Fibroblast of pulmonary artery (primary cell): ENCODE results near the gene IL12RB1.
"Not testable (repeated sequence)": the region's sequence is repeated elsewhere in the genome, so short reads cannot be mapped to it uniquely, and the experiment has no call there.

ENCODE experiments used
- DNase-seq: peaks from one replicate; pipeline ENCODE4 v3.0.0-alpha.2; 2010; ENCODE audit warnings: low read depth
- H3K4me3 ChIP-seq: replicated peaks from 2 replicates; pipeline ENCODE4 v1.5.1; 2011; ENCODE audit warnings: low read depth, mild to moderate bottlenecking, control low read depth, low read length, moderate library complexity
- TF ChIP-seq, protein P1 (sequence below): IDR thresholded peaks from 2 replicates; pipeline ENCODE4 v1.5.1; 2011; ENCODE audit warnings: mild to moderate bottlenecking, control low read depth, low read length, inconsistent platforms; ENCODE audit errors: missing control alignments

IL12RB1 gene

GRCh38 chr19:18097217-18097992 is 10.7 kb upstream of the IL12RB1 start, which contains the start of gene MAST3:
MAST3 (plus strand) TSS chr19:18097778; CDS start chr19:18097793, 15 bp downstream.
- peak; percentile 81 for DNase-seq
- TF ChIP-seq, protein P1, sequence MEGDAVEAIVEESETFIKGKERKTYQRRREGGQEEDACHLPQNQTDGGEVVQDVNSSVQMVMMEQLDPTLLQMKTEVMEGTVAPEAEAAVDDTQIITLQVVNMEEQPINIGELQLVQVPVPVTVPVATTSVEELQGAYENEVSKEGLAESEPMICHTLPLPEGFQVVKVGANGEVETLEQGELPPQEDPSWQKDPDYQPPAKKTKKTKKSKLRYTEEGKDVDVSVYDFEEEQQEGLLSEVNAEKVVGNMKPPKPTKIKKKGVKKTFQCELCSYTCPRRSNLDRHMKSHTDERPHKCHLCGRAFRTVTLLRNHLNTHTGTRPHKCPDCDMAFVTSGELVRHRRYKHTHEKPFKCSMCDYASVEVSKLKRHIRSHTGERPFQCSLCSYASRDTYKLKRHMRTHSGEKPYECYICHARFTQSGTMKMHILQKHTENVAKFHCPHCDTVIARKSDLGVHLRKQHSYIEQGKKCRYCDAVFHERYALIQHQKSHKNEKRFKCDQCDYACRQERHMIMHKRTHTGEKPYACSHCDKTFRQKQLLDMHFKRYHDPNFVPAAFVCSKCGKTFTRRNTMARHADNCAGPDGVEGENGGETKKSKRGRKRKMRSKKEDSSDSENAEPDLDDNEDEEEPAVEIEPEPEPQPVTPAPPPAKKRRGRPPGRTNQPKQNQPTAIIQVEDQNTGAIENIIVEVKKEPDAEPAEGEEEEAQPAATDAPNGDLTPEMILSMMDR: no peak
- peak within 1 kb of the TSS; percentile 62 for H3K4me3 ChIP-seq

GRCh38 chr19:18096258-18096657 is 9.5 kb upstream of the IL12RB1 start:
- DNase-seq: no peak
- no peak overlapping the region for H3K4me3 ChIP-seq
- TF ChIP-seq, protein P1: no peak

- TF ChIP-seq, protein P1: no peak
- no peak overlapping the region for H3K4me3 ChIP-seq
- peak; percentile 33 for DNase-seq
Observed at GRCh38 chr19:18093439-18094161, 6.9 kb upstream of the IL12RB1 start.

DNA sequence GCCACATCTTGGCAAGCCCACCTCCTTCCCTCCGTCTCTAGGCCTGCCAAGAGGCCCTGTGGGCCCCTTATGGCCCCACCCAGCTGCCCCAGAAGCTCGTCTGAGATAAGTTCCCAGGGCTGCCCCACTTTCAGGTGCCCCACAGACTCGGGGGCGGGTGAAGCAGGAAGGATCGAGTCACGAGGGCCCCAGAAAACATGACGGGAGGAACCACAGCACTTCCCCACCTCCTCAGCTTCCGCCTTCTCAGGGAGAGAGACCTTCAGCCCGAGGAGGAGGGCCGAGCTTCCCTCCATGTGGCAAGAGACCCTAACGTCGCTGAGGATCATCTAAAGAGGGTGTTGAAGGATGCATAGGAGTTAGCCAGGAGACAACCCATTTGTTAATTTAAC is 4.5 kb upstream of the IL12RB1 start:
- TF ChIP-seq, protein P1: no peak
- DNase-seq: no peak
- H3K4me3 ChIP-seq: no peak overlapping the region

DNA sequence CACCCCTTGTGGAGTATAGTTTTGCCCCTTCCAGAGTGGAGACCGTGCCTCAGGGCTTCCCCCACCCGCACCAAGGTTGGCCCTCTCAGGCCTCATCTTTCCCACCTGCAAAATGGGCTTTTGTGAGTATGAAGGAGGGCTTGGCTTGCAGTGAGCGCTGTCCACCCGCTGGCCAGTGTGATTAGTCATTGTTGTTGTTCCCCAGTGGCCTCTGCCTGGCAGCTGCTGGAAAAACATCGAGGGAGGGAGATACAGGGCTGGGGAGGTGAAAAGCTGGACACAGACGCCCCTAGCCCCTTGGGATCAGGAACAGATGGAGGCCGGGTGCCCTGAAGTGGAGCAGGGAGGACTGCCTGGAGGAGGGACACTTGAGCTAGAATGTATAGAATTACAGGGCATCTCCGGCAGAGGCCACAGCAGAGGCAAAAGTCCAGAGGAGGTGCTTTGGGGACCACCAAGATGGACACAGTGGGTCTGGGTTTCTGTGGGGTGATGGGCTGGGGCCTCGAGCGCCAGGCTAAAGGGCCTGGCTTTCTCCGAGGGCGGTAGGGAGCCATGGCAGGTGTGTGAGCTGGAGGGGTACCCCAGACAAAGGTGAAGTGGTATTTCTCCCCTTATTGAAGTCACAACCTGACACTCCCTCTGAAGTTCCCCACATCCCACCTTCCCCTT is 3.9 kb upstream of the IL12RB1 start:
- H3K4me3 ChIP-seq: no peak overlapping the region
- DNase-seq: peak; percentile 51
- TF ChIP-seq, protein P1: no peak

DNA sequence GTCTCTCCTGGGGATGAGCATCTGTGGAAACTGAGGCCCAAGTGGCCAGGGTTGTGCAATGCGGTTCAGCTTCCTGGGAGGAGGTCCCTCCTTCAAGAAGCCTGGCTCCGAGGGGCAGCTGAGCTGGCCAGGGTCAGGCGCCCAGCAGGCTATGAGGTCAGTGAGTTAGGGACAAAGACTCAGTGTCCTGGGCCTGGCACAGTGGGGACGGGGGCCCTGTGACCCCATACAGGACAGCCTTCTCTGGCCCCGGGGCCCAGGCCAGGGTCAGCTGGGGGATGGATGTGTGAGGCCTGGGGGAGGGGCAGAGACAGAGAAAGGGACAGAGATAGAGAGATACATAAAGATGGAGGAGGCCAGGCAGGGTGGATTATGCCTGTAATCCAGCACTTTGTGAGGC is 3.0 kb upstream of the IL12RB1 start:
- no peak overlapping the region for H3K4me3 ChIP-seq
- TF ChIP-seq, protein P1: no peak
- DNase-seq: no peak

DNA sequence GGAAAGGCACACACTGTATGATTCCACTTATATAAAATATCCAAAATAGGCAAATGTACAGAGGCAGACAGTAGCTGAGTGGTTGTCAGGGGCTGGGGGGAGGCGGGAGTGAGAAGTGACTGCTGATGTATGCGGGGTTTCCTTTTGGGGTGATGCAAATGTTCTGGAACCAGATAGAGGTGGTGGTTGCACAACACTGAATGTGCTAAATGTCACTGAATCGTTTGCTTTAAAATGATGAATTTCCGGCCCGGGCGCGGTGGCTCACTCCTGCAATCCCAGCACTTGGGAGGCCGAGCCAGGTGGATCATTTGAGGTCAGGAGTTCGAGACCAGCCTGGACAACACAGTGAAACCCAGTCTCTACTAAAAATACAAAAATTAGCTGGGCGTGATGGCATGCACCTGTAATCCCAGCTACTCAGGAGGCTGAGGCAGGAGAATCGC is 2.4 kb upstream of the IL12RB1 start:
- peak; percentile 67 for DNase-seq
- not testable (repeated sequence) for H3K4me3 ChIP-seq
